DMS 273 (cell line): ENCODE results near the gene RNPS1.
"Not testable (repeated sequence)": the region's sequence is repeated elsewhere in the genome, so short reads cannot be mapped to it uniquely, and the experiment has no call there.

Experiments used
- DNase-seq: peaks from one replicate; lab custom pipeline; 2025; ENCODE audit not compliant: unreplicated experiment; lab: John Stamatoyannopoulos, UW

The RNPS1 gene

DNA sequence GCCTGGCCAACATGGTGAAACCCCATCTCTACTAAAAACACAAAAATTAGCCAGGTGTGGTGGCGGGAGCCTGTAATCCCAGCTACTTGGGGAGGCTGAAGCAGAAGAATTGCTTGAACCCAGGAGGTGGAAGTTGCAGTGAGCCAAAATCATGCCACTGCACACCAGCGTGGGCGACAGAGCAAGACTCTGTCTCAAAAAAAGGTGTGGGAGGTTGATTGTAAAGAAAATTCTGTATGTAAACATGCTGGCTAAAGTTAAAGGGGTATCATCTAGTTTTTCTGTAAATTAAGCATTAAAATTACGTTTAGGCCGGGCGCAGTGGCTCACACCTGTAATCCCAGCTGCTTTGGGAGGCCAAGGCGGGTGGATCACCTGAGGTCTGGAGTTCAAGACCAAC lies 9.4 kb downstream of the RNPS1 start:
- DNase-seq: not testable (repeated sequence)

DNA sequence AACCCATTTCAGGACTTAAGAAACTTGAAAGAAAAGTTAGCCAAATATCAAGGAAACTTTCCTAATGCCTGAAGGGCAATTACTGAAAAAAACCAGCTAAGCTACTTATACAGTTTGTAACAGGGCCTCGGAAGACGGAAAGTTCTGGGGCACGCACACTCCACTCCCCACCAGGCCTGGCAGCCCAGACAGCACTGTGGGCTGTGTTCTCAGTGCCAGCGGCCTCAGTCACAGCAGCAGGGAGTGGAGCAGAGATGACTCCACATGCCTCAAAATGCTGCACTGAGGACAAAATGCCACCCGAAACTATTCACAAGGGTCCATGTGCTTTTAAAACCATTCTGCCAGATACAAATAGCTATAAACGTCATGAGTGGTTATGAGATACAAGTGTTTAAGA lies 10.2 kb downstream of the RNPS1 start:
- DNase-seq: no peak

DNA sequence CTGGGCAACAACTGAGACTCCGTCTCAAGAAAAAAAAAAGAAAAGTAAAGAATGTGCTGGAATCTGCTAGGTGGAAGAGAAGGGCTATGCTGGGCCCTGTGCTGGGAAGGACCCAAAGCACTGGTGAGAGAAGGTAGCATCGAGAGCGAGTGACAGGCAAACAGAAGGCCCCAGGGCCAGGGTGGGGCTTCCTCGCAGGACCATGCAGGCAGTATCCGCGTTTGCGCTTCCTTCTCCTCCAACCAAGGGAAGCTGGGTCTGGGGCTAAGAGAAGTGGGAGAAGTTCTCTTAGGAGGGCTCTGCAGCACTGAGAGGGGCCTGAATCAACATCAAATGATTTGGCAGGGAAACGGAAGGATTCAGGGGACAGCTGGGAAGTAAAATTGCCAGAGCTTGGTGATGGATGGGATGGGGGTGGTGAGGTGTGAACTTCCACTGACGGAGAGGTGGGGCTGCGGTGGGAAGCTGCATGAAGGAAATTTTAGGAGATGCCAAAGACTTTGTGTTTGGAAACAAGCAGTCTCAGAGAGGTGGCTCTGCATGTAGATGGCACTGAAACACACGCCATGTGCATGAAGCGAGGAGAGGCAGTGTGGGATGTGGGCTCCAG lies 11.3 kb downstream of the RNPS1 start:
- DNase-seq: no peak

DNA sequence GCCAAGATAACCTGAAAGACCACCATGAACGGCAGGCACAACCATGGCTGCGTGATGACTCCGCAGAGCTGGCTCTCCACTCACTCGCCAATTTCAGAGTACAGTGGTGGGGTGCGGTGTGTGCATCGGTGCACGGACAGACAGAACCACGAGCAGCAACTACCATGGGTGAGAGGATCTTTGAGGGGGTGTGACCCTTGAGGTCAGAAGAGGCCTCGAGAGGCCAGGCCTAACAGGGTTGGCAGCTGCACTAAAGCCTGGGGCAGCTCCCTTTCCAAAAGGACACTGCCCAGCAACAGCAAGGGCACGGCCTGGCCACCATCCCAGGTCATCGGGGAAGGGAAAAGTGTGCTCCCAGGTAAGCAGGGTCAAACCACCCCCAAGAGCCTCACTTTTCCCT lies 14.6 kb downstream of the RNPS1 start:
- DNase-seq: no peak

DNA sequence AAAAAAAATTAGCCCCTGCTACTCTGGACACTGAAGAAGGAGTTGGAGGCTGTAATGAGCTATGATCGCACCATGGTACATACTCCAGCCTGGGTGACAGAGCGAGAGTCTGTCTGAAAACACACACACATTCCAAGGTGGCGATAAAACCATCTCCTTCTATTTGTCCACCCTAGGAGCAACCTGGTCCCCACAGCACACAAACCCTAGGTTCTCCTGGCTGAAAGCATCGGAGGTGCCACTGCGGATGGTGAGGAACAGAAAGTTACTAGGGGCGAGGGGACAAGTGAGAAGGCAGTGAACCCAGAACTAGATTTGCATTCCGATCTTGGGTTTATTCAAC lies 15.1 kb downstream of the RNPS1 start:
- no peak for DNase-seq

DNA sequence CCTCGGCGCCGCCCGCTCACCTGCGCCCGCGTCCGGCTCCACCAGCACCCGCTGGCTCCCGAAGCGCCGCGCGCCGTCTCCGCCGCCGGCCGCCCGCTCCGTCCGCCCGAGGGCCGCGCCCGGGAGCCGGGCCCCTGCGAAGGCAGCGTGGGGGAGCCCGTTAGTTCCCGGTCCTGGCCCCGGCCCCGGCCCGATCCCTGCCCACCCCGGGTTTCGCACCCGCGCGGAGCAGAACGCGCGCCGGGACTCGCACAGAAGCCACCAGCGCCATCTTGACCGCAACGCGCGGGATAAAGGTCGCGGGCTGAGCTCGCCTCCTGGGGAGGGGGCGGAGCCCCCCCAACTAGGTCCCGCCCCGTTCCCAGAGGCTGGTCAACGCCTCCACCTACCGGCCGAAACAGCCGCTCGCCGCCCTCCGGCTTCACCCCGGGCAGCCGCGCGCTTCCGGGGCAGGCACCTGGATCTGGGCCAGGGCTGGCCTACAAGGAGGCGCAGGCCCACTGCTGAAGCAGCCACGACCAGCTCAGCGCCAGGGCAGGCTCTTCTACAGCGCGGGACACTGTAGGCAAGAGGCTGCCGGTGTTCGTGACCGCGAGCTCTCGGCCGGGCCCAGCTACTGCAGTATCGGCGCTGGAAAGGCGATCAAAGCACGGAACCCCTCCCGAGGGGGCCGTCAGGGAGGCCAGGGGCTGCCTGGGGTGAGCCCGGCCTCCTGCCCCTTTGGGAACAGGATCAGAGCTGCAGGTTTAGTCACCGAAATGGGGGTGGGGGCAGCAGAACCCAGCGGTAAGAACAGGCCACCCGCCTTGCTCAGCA lies 16.4 kb downstream of the RNPS1 start, which contains the start of gene ECI1:
ECI1 (minus strand) TSS at position 292 of the 816 bp plus-strand sequence; CDS start at position 271, 21 bp downstream.
- DNase-seq: peak; percentile 99

DNA sequence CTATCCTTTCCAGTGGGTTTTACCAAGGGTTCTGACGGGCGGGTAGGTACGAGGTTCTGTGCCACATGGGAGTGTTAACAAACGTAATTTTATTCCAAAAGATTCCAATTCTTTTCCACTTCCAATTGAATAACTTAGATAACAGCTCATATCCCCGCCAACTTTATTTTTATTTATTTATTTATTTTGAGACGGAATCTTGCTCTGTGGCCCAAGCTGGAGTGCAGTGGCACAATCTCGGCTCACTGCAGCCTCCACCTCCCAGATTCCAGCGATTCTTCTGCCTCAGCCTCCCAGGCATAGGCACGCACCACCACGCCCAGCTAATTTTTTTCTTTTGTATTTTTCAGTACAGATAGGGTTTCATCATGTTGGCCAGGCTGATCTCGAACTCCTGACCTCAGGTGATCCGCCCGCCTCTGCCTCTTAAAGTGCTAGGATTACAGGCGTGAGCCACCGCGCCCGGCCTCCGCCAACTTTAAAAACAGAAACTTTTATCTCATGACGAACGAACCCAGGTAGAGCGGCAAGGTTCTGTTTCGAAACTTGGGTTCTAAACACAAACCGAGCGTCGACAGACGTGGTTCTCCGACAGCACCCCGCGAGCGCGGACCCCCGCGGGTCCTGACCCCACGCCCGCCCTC lies 17.2 kb downstream of the RNPS1 start:
- DNase-seq: peak; percentile 84

DNA sequence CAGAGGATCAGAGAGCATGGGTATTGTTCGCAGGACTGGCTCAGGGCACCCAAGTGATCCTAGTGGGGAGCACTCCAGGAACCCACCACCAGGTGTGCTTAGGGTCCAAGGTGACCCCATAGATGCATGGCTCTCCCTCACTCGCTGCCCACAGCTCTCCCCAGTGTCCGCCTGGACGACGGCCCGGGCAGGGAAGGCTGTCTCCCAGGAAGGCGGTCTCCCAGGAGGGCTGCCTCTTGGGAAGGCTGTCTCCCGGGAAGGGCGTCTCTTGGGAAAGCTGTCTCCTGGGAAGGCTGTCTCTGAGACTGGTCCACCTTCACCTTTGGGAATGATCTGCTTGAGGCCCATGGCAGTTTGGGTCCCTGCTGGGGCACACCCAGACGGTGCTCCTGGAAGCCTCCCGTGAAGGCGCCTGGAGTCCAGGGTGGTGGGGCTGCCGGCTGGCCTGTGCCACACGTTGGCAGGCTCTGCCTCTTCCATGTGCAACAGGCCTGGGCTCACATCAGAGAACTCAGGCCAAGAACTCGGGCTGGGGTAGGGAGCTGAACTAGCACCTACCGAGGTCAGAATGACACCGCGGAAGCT lies 21.5 kb downstream of the RNPS1 start:
- no peak for DNase-seq

DNA sequence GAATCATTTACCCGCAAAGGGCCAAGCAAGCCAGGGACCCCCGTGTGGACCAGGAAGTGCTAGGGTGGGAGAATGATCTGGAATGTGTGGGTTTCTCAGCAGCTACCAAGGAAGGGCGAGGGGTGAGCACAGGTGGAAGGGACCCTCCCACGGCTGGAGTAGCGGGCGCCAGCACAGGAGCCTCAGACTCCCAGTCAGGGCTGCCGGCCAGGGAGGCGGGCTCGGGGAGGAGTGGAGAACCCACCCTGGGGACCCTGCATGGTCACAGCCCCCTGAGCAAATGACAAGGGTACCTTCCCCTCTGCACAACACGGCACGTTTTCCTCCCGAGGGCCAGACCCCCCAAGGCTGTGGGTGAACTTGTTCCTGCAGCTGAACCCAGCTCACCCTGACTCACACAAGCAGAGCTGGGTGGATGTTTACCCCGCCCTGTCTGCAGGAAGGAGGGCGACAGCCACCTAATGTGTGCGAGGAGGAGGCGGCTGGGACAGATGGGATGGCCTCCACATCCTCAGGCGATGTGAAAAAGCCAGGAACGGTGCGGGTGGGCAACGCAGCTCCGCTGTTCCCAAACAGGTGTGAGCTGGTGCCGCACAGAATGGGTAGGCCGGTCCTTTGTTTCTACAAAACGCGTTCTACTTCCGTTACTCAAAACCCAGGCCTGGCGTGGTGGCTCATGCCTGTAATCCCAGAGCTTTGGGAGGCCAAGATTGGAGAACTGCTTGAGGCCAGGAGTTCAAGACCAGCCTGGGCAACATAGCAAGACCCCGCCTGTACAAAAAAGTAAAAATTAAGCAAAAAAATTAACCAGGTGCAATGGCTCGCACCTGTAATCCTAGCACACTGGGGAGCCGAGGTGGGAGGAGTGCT lies 22.8 kb downstream of the RNPS1 start:
- DNase-seq: no peak

DNA sequence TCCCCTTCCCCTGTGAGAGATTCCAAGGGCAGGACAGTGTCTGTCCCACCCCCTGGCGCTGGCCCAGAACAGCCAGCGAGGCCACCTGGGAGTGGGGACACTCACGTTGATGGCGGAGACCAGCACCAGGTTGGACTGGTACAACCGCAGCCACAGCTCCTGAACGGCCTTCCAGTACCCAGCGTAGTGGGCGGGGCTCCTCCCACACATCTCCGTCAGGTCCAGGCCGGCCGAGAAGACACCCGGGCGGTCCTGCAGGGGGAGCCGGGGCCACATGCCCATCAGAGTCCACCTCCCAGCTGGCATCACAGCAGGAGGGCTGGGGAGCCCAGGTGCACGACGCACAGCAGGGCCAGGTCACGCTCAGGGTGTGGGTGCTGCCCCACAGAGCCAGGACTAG lies 23.6 kb downstream of the RNPS1 start:
- DNase-seq: peak; percentile 44

DNA sequence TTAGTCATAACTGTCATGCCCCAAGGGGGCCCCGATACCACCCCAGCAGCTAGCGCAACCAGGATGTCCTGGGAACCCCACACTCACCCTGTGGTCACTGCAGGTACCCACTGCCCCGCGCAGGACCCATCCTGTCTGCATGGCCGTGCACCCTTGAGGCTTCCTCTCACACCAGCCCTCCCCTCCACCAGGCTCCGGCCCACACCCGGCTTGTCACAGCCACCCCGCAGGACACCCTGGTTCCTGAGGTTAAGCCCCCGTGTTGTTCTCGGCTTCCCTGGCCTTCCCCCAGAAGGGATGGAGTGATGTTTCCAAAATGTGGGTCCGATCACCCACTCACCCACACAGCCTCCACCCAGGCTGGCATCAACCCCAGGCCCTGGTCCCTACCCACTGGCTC lies 24.1 kb downstream of the RNPS1 start:
- DNase-seq: no peak

DNA sequence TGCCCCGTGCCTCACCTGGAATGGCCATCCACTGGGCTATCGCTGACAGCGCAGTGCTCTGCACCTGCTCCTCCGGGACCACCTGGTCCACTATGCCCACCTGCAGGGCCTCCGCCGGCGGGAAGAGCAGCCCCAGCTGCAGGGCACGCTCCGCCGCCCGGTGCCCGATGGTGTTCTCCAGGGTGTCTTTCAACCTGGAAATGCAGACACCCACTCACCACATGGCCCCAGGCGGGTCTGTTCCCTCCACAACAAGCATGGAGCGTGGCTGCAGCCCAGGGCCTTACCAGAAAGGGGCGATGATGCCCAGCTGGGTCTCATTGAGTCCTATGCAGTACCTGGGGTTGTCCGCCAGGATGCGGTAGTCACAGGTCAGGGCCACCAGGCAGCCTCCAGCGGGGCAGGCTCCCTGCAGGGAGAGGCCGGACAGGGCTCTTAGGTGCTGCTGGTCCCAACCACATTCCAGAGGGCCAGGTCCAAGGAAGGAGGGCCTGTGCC lies 24.8 kb downstream of the RNPS1 start:
- peak; percentile 44 for DNase-seq

DNA sequence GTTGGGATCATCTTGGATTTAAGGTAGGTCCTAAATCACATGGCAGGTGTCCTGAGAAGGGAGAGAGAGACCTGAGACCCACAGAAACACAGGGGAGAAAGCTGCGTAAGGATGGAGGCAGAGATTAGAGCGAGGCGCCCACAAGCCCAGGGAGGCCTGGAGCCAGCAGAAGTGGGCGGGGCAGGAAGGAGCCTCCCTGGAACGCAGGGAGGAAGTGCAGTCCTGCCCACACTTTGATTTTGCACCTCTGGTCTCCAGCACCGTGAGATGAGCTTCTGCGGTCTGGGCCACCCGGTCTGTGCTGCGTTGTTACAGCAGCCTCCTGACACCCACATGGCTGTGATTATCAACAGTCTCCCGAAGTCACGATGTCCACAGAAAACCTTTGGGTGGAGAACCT lies 25.3 kb downstream of the RNPS1 start:
- no peak for DNase-seq

DNA sequence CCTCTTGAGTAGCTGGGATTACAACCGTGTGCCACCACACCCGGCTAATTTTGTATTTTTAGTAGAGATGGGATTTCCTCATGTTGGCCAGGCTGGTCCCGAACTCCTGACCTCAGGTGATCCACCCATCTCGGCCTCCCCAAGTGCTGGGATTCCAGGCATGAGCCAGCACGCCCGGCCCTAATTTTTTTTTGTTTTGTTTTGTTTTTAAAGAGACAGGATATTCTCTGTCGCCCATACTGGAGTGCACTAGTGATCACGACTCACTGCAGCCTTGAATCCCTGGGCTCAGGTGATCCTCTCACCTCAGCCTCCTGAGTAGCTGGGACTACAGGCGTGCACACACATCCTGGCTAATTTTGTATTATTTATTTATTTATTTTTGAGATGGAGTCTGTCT lies 27.6 kb downstream of the RNPS1 start:
- not testable (repeated sequence) for DNase-seq

DNA sequence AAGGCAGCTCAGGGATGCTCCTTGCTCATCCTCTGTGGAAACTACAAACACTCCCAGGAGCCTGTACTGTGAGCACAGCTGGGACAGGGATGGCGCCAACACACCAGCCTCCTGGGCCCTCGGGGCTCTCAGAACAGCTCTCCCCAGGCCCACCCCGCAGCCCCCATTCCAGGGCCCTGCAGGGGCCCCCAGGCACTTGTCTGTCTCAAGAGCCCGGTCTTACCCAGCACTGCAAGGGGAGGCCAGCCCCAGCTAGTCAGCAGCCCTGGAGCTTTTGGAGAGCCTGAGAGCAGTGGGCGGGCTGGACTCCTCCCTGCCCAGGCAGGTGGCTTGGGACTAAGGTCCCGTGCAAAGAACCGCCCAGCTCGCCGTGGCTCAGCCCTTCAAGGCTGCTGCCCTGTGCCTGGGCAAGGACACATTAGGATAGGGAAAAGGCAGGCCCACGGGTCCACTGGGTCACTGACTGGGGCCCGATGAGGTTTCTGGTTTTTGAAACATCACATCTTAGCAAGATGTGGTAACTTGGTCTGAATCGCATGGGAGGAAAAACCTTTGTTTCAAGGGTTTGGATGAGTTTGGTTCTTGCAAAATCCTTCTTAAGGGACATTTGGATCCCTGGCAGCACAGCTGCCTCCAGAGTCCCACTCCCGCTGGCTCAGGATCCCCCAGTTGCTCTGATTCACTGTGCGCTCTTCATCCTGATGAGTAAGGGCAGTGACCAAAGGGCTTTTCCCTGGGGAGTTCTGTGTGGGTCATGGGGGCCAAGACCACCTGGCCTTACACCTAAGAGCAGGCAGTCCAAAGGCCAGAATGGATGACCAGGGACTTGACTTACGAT lies 28.9 kb downstream of the RNPS1 start:
- DNase-seq: peak; percentile 70

DNA sequence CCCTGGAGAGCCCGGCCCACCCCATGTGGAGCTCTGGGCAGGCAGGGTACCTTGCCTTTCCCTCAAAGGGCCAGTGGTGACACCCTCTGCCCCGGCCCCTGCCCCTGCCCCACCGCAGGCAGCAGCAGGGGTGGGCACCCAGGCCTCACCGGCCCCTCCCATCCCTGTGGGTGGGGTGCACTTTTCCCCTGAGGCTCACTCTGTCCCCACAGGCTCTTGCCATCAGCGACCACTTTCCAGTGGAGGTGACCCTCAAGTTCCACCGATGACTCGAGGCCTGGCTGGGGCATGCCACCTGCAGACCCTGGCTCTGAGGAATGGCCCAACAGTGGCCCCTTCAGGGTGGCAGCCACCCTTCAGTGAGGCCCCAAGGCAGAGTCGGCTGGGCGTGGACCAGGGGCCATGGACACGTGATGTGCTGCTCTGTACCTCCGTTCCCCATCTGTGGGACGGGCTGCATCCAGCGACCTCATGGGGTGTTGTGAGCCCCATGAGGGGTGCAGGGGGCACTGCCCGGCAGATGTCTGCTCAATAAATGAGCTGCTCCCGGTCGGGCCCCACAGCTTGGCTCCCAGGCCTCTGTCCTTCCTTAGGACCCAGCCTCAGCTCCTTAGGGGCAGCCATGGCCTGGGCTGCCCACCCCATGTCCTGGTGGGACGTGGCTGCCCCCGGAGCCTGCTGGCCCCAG lies 29.6 kb downstream of the RNPS1 start:
- DNase-seq: peak; percentile 62

DNA sequence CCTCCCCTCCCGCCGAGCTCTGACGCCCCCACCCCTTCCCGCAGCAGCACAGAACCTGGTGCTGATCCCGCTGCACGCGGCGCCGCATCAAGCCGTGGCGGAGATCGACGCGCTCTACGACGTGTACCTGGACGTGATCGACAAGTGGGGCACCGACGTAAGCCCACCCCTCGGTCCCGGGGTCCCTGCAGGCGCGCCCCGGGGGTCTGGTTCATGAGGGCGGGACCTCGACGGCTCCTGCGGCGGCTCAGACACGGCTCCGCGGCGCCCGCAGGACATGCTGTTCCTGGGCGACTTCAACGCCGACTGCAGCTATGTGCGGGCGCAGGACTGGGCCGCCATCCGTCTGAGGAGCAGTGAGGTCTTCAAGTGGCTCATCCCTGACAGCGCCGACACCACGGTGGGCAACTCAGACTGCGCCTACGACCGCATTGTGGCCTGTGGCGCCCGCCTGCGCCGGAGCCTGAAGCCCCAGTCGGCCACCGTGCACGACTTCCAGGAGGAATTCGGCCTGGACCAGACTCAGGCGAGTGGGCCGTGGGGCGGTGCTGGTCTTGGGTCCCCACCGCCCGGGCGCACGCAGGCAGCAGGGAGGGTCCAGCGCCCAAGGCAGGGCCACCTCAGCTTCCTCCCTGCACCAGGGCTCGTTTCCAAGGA lies 30.3 kb downstream of the RNPS1 start:
- peak; percentile 57 for DNase-seq

DNA sequence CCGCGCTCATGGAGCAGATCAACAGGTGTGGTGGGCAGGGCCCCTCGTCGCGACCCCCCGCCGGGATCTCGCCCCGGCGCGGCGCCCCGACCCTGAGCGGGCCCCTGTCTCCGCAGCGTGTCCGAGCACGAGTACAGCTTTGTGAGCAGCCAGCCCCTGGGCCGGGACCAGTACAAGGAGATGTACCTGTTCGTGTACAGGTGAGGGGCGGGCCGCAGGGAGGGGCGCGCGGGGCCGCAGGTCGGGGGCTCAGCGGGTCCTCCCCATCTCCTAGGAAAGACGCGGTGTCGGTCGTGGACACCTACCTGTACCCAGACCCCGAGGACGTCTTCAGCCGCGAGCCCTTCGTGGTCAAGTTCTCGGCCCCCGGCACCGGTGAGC lies 30.8 kb downstream of the RNPS1 start:
- no peak for DNase-seq
